Endometrial microvascular endothelial cells (primary cell): Measurements from ENCODE around the gene NR2F1-AS1. TPM values are rescaled to one million over a fixed set of nuclear protein-coding genes. Genes with fewer than 3 reads are reported as not detected.
"Not testable (repeated sequence)": the region's sequence is repeated elsewhere in the genome, so short reads cannot be mapped to it uniquely, and the experiment has no call there.

Experiments
- in situ Hi-C: cut with HindIII; loops from 2 replicates; pipeline ENCODE4 v1.10.0; 2017; ENCODE audit warnings: low sequenced_read_pairs, low pct_unique_long_range_greater_than_20kb; ENCODE audit errors: inconsistent ontology term
- total RNA-seq: library from RNA; depleted of rRNA; stranded (reverse); fragments of >200 nt; gene quantifications from one replicate; pipeline ENCODE4 v1.2.3, GENCODE V29; 2015; ENCODE audit errors: inconsistent ontology term

Gene NR2F1-AS1
- total RNA-seq, 1 donor from 2014 or later: 11.6 TPM

DNA sequence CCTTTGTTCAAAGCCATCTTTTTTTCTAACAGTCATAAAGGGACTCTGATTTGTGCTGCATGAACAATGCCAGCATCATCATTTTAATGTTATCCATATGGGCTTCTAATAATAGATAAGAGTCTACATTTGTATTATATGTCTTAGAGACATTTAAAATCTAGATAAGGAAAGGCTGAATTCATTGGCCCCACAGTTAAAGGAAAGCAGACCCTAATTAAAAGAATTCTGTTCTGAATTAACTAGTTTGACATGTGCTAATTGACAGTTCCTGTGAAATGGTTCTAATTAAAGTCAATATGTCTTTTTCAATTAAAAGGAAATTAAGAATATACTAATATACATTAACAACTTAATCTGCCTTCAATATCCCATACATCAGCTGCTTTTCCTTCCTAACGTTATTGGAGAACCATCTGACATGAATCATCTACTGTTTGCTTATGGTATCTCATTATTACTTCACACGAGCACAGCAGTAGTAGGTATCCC lies 104.7 kb downstream of the NR2F1-AS1 start:
- in situ Hi-C loops: no loop called here

DNA sequence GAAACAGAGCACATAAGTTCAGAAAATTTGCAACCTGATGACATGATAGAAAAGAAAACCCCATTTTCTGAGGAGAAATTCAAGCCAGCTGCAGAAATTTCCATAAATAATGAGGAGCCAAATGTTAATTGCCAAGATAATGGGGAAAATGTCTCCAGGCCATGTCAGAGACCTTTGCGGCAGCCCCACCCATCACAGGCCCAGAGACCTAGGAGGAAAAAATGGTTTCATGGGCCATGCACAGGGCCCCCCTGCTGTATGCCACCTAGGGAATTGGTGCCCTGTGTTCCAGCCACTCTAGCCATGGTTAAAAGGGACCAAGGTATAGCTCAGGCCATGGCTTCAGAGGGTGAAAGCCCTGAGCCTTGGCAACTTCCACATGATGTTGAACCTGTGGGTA lies 118.1 kb downstream of the NR2F1-AS1 start:
- in situ Hi-C loops: no loop called here

DNA sequence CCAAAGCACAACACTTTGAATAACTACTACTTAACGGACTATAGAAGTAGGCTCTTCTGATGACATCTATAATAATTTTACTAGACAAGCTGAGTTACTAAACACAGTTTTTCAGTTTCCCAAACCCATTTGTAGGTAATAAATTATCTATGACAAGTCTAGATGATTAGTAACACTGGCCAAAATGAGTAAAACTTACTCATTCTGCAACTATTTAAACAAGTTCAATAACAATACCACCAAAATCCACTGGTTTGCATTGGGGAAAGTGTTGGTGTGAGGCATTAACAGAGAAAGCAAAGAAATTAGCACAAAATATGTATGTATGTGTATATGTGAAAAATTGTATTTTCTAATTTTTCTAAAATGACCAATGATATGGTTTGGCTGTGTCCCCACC lies 119.3 kb downstream of the NR2F1-AS1 start:
- in situ Hi-C loops: no loop called here

- in situ Hi-C loops: no loop called here
These were observed 120.7 kb downstream of the NR2F1-AS1 start for GRCh38 chr5:93460286-93460685.

DNA sequence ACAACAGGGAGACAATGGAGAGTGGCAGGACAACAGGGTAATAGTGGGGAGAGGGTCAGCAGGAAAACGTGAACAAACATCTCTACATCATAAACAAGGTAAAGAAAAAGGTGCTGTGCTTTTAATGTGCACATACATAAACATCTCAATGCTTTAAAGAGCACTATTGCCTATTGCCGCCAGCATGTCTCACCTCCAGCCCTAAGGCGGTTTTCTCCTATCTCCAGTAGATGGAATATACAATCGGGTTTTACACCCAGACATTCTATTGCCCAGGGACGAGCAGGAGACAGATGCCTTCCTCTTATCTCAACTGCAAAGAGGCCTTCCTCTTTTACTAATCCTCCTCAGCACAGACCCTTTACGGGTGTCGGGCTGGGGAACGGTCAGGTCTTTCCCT lies 124.2 kb downstream of the NR2F1-AS1 start:
- in situ Hi-C loops: not testable (repeated sequence)

DNA sequence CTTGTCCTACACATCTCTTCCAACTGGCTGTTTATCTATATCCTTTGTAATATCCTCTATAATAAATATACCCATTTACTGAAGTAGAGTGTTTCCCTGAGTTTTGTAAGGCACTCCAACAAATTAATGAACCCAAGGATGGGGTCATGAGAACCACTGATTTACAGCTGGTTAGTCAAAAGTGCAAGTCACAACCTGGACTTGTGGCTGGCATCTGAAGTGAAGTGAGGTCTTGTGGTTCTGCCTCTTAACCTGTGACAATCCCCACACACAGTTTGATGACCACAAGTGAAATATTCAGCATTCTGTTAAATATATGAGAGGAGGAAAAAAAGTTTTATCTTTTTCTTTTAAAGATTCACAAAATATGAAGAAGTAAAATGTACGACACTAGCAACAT lies 126.1 kb downstream of the NR2F1-AS1 start:
- in situ Hi-C loops: no loop called here

DNA sequence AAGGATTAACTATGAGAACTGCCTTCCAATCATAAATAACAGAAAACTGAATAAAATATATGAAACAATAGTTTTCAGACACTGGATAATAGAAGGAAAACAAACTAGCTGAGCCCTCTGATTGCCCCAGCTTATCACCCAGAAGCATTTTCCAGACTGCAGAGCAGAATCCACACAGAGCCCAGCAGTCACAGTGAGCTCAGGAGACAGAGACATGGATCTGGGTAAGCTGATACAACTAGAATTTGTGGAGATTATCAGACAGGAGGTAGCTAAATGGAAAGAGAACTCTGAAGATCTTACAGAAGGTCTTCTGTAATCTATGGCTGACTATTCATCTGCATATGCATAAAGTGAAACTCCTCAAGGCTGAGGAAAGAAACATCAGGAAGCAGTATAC lies 128.8 kb downstream of the NR2F1-AS1 start:
- in situ Hi-C loops: no loop called here

GRCh38 chr5:93438124-93438523 lies 142.9 kb downstream of the NR2F1-AS1 start:
- in situ Hi-C loops: no loop called here

DNA sequence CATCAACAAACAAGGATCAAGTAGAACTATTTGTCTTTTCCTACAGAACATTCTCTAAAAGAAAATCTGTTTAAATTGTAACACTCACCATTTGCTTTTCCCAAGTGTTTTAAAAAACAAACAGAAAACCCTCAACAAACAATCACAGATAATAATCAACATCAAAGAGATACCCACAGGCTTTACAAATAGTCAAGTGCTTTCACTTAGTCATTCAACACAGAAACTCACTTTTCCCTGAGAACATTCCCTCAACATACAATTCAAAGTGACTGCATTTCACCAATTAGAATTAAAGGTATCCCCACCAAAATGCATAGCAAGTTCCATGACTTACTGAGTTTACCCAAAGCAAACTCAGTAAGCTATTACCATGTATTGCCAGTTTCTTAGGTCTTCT lies 144.9 kb downstream of the NR2F1-AS1 start:
- in situ Hi-C loops: no loop called here

- in situ Hi-C loops: no loop called here
These were observed 147.6 kb downstream of the NR2F1-AS1 start for GRCh38 chr5:93433422-93433821.

GRCh38 chr5:93431250-93431649 lies 149.8 kb downstream of the NR2F1-AS1 start:
- in situ Hi-C loops: no loop called here

- in situ Hi-C loops: no loop called here
These were observed 150.3 kb downstream of the NR2F1-AS1 start for GRCh38 chr5:93430673-93431199.

DNA sequence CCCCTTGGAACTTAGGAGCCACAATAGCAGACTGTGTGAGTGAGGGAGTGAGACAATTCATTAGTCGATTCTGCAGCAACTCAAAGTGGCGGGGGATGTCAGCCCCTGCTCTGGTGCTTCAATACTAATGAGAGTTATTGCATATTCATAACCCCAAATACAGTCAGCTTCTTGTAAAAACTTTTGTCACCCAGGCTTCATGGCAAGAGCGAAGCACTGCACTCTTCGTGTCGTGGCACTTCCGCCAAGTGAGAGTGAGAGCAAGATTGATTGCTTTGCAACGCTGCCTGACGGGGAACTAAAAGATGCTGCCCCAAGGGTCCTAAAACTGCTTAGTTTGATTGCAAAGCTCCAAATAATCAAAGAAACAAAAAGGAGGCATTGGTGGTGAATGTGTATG lies 150.9 kb downstream of the NR2F1-AS1 start:
- in situ Hi-C loops: no loop called here

GRCh38 chr5:93428868-93429267 lies 152.2 kb downstream of the NR2F1-AS1 start:
- in situ Hi-C loops: no loop called here

DNA sequence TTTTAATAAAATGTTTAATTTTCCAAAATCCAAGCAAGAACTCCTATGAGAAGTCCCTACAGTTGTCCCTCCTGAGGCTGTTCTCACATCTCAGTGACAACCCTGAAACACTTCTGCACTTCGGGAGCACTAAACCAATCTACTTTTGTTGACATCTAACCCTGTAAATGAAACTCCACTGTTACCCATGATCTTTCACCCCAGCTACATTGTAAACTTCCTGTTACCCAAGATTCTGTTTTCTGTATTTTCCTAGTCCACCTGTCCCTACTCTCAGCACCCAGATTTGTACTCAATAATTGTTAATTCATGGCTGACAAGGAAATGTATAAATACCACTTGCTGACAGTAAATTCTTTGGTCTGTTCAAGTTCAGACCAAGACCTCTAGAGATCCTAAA lies 153.7 kb downstream of the NR2F1-AS1 start:
- in situ Hi-C loops: no loop called here

- in situ Hi-C loops: no loop called here
These were observed 155.9 kb downstream of the NR2F1-AS1 start for GRCh38 chr5:93425096-93425495.

DNA sequence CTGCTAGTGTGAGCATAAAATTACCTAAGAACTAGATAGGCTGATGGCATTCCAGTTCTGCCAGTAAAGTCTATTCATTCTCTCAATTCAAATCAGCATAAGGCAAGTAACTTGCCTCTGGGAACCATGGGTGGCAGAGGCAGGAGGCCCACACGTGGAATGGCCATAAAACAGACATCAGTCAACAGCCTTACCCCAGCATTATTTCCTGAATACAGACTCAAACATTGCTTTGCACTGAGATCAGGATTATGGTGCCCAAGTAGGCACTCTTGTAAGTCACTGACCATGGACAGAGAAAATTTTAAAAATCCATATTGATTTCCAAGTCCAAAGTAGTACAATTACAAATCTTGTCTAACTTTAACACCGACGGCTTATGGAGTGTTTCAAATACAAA lies 157.7 kb downstream of the NR2F1-AS1 start:
- in situ Hi-C loops: no loop called here

- in situ Hi-C loops: no loop called here
These were observed 158.3 kb downstream of the NR2F1-AS1 start for GRCh38 chr5:93422652-93423280.

DNA sequence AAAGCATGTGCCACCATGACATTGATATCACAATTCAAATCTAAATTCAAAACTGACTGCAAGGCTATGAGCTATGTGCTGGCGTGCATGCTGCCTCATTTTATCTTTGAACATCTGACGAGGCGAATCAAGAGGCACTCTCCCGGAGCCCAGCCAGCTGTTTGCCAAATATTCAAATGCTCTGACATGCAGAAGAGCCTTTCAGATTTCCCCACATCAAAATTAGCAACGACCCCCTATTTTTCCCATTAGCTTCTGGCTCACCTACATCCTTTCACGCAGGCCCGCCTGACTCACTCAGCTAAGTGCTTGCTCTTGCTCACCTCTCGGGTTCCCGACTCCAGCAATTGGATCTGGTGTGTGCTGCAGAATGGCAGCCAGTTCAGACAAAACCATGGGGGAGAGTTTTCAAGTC lies 159.0 kb downstream of the NR2F1-AS1 start:
- in situ Hi-C loops: no loop called here

- in situ Hi-C loops: no loop called here
These were observed 159.6 kb downstream of the NR2F1-AS1 start for GRCh38 chr5:93421468-93421867.

DNA sequence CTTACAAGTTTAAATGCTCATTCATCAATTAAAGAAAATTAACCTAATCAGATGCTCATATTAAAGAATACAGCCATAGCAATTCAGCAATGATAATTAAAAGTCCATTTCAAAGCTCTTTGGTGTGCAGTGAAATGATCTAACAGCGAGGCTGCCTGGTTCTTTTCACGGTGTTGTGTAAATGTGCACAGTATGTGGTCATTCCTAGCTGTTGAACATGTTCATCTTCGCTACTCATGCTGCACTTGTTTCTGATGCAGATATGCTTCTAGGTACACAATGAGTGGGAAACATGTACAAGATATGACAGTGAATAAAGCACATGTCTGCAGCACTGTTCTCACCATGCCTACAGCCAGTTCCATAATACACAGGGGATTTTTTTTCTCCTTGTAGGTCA lies 163.5 kb downstream of the NR2F1-AS1 start:
- in situ Hi-C loops: no loop called here
